Ovary (tissue), 9 donors: ENCODE measurements around the gene PARP4. TPM values are rescaled to one million over a fixed set of nuclear protein-coding genes. Genes with fewer than 3 reads are reported as not detected.
"Not testable (repeated sequence)": the region's sequence is repeated elsewhere in the genome, so short reads cannot be mapped to it uniquely, and the experiment has no call there.

Source experiments
- DNase-seq, 5 donors: peaks; one replicate each; pipeline ENCODE4 v3.0.0-alpha.2; 2019 to 2020
- H3K27ac ChIP-seq, 2 donors: fragments of 200-600 bp; one replicate each; pipeline versions ENCODE4 v1.5.1 to v1.8.0; 2019 to 2022
- H3K27me3 ChIP-seq: fragments of 200-600 bp; one replicate; pipeline ENCODE4 v1.8.0; 2022
- H3K36me3 ChIP-seq: fragments of 200-600 bp; sonication (generic); one replicate; pipeline ENCODE4 v1.5.1; 2019
- H3K4me1 ChIP-seq: one replicate; pipeline ENCODE4 v1.8.1; 2013; ENCODE audit warnings: mild to moderate bottlenecking, moderate library complexity; ENCODE audit not compliant: insufficient read depth
- H3K4me3 ChIP-seq: fragments of 200-600 bp; sonication (generic); one replicate; pipeline ENCODE4 v1.5.1; 2017
- H3K9me3 ChIP-seq, 2 donors: fragments of 200-600 bp in 1 of 2; sonication (generic) in 1 of 2; one replicate each; pipeline versions ENCODE4 v1.5.1 to v1.8.1; 2013 to 2019; ENCODE audit warnings: mild to moderate bottlenecking in 1 of 2, moderate library complexity in 1 of 2
- CTCF ChIP-seq, 3 donors: fragments of 450-650 bp in 2 of 3; fragments of 200-600 bp in 1 of 3; IDR thresholded peaks; one replicate each; pipeline versions ENCODE4 v1.5.1 to v1.8.0; 2016 to 2022; ENCODE audit warnings: antibody characterized with exemption in 3 of 3, mild to moderate bottlenecking in 1 of 3
- EP300 ChIP-seq: sonication (generic); formaldehyde crosslinking; IDR thresholded peaks from one replicate; pipeline ENCODE4 v1.6.1; 2017; ENCODE audit warnings: antibody characterized with exemption
- POLR2A ChIP-seq: fragments of 450-650 bp; IDR thresholded peaks from one replicate; pipeline ENCODE4 v1.6.1; 2017; ENCODE audit warnings: antibody characterized with exemption, mild to moderate bottlenecking, moderate library complexity
- WGBS, 3 donors: extraction: QIAGEN DNeasy Blood & Tissue Kit in 1 of 3; methylation state at CpG; one replicate each; pipeline versions ENCODE4 v1.1.5 to v1.1.7; 2013 to 2017; 5-methylcytosine and 5-hydroxymethylcytosine counted together
- intact Hi-C, 4 donors: fragments of 100-400 bp; cut with DNase I; formaldehyde crosslinking; loops; one replicate each; pipeline versions ENCODE4 v1.11.0 to v1.15.1; 2022 to 2023
- polyA plus RNA-seq, 2 donors: library from polyadenylated mRNA; stranded (reverse); fragments of 200-250 nt in 1 of 2; fragments of 350-450 nt in 1 of 2; fragmentation: Illumina TruSeq in 1 of 2; extraction: RNeasy Lipid Tissue Mini Kit (QIAGEN cat#74804) in 1 of 2; gene quantifications; one replicate each; pipeline ENCODE4 v1.2.3, GENCODE V29; 2013 to 2014
- total RNA-seq, 7 donors: library from RNA; depleted of rRNA in 2 of 7; stranded (reverse); fragments of >200 nt in 2 of 7; fragmentation: NEBNext Ultra II Directional in 3 of 7; extraction: Animal tissue kit (Norgen Biotek cat#: 25700) in 3 of 7; gene quantifications; one replicate each; pipeline versions ENCODE4 v1.1.0 to v1.2.4, GENCODE V29; 2016 to 2023
- donor health status: DM: no; HTN: no; CAD: no; lungs with moderate emphysema.
- donor health status: DM: no; HTN: no; CAD: no.
- donor health status: Bipolar disorder and iron deficiency.
- donor health status: DM: yes; HTN: yes; CAD: no.
- donor health status: DM: no; HTN: no; CAD: no.
- donor health status: DM: yes; HTN: yes; CAD: no.

Gene PARP4
- total and polyA plus RNA-seq, 9 donors, result 12.8 to 53.7 (median 34.5) TPM

GRCh38 chr13:24454056-24454455 lies 58.5 kb downstream of the PARP4 start:
- DNase-seq, result no peak
- 93 to 94% (median 93%) methylated on average over 6 of the region's 6 CpGs for WGBS, 3 donors
- Histone ChIP-seq H3K36me3 (no peaks in the 10 kb centered on the region), H3K4me1 (no peaks in the 10 kb centered on the region), H3K27ac (no peak overlapping the region), H3K27me3 (no peaks in the 10 kb centered on the region), H3K4me3 (no peak overlapping the region), H3K9me3 (no peaks in the 10 kb centered on the region)
- TF ChIP-seq CTCF (IDR thresholded peaks at IDR 0.05), result no peak
- TF ChIP-seq POLR2A, result no peak
- no peak for TF ChIP-seq EP300
- intact Hi-C loops, result no loop called here

GRCh38 chr13:24452044-24452443 lies 60.5 kb downstream of the PARP4 start:
- no peak for TF ChIP-seq EP300
- TF ChIP-seq CTCF (IDR thresholded peaks at IDR 0.05), result no peak
- TF ChIP-seq POLR2A, result no peak
- intact Hi-C loops, result no loop called here
- H3K36me3 ChIP-seq, result no peaks in the 10 kb centered on the region

GRCh38 chr13:24450530-24450929 lies 62.0 kb downstream of the PARP4 start:
- Histone ChIP-seq H3K4me1 (no peaks in the 10 kb centered on the region), H3K27me3 (no peaks in the 10 kb centered on the region), H3K4me3 (no peak overlapping the region), H3K9me3 (no peaks in the 10 kb centered on the region), H3K27ac (no peak overlapping the region), H3K36me3 (no peaks in the 10 kb centered on the region)
- 54 to 75% (median 66%) methylated on average over 6 of the region's 6 CpGs for WGBS, 3 donors
- DNase-seq, result no peak
- intact Hi-C loops, result no loop called here
- no peak for TF ChIP-seq EP300
- TF ChIP-seq POLR2A, result no peak
- no peak for TF ChIP-seq CTCF (IDR thresholded peaks at IDR 0.05)

More at GRCh38 chr13:24452044-24452443, 60.5 kb downstream of the PARP4 start:
- no peaks in the 10 kb centered on the region for H3K9me3 ChIP-seq
- no peak overlapping the region for H3K27ac ChIP-seq
- DNase-seq, result no peak
- 81 to 89% (median 83%) methylated on average over 9 of the region's 9 CpGs for WGBS, 3 donors
- H3K27me3 ChIP-seq, result no peaks in the 10 kb centered on the region
- no peaks in the 10 kb centered on the region for H3K4me1 ChIP-seq
- H3K4me3 ChIP-seq, result no peak overlapping the region

- WGBS, 3 donors, result 82 to 87% (median 85%) methylated on average over 9 of the region's 9 CpGs
Measured at GRCh38 chr13:24444851-24445250, 67.7 kb downstream of the PARP4 start.

GRCh38 chr13:24443366-24443765 lies 69.2 kb downstream of the PARP4 start:
- no peaks in the 10 kb centered on the region for H3K9me3 ChIP-seq
- no peaks in the 10 kb centered on the region for H3K27me3 ChIP-seq
- 89 to 92% (median 90%) methylated on average over 4 of the region's 4 CpGs for WGBS, 3 donors
- H3K27ac ChIP-seq, result no peak overlapping the region
- intact Hi-C loops, result no loop called here
- H3K4me3 ChIP-seq, result no peak overlapping the region
- TF ChIP-seq POLR2A (no peak), EP300 (no peak), CTCF (IDR thresholded peaks at IDR 0.05) (no peak)
- H3K36me3 ChIP-seq, result no peaks in the 10 kb centered on the region
- H3K4me1 ChIP-seq, result no peaks in the 10 kb centered on the region
- no peak for DNase-seq

More at GRCh38 chr13:24444851-24445250, 67.7 kb downstream of the PARP4 start:
- H3K27me3 ChIP-seq, H3K9me3 ChIP-seq, intact Hi-C loops, H3K4me1 ChIP-seq, H3K4me3 ChIP-seq, H3K27ac ChIP-seq, H3K36me3 ChIP-seq, DNase-seq: not testable (repeated sequence)

- H3K36me3 ChIP-seq, H3K4me3 ChIP-seq, H3K27ac ChIP-seq, intact Hi-C loops, H3K4me1 ChIP-seq, DNase-seq, H3K27me3 ChIP-seq: not testable (repeated sequence)
- WGBS, 3 donors, result 97 to 100% (median 99%) methylated on average over 3 of the region's 3 CpGs
- peaks cover 0 to 13% of the 10 kb centered on the region in 2 donors for H3K9me3 ChIP-seq
Measured at GRCh38 chr13:24426045-24426444, 86.5 kb downstream of the PARP4 start.

GRCh38 chr13:24419668-24420067 lies 92.9 kb downstream of the PARP4 start:
- not testable (repeated sequence) for H3K36me3 ChIP-seq, DNase-seq
- WGBS, 3 donors, result 72 to 78% (median 77%) methylated on average over 6 of the region's 6 CpGs

More at GRCh38 chr13:24419668-24420067, 92.9 kb downstream of the PARP4 start:
- H3K27ac ChIP-seq, H3K9me3 ChIP-seq, intact Hi-C loops, H3K4me1 ChIP-seq, H3K4me3 ChIP-seq, H3K27me3 ChIP-seq: not testable (repeated sequence)
